HepG2 (cell line): ENCODE data around the gene NPR3. TPM values are rescaled to one million over a fixed set of nuclear protein-coding genes. Genes with fewer than 3 reads are reported as not detected.

Experiments
- ATAC-seq: fragments of 200-7000 bp; cut with Tn5 transposase; 3 replicates; pipeline ENCODE4 v1.9.1; 2020; ENCODE audit warnings: mild to moderate bottlenecking, moderate library complexity
- BruUV-seq: library from RNA; stranded (reverse); fragments of 400-500 nt; replicated peaks from 2 replicates; lab custom pipeline; 2021; lab: Mats Ljungman, UMichigan
- CTCF ChIA-PET: fragments of 300-600 bp; formaldehyde crosslinking; extraction: SDS; loops from one replicate; lab custom pipeline; 2021; ENCODE audit warnings: low total read pairs, inconsistent platforms, low intra/inter-chr PET ratio; lab: Yijun Ruan, JAX
- POLR2A ChIA-PET: fragments of 350-600 bp; sonication (Branson Sonifier 250); formaldehyde crosslinking; loops from one replicate; lab custom pipeline; 2020; ENCODE audit warnings: antibody characterized with exemption, inconsistent platforms; lab: Yijun Ruan, JAX
- DNase-seq: peaks from one replicate; pipeline ENCODE4 v3.0.0-alpha.2; 2015; ENCODE audit warnings: low spot score
- FAIRE-seq: peaks from 3 replicates; lab custom pipeline; 2011; peaks lifted over from hg19 to GRCh38; lab: Jason Lieb, UNC
- H2AFZ ChIP-seq: one replicate; pipeline ENCODE4 v1.6.1; 2011; ENCODE audit warnings: low read length, inconsistent platforms
- H3K27ac ChIP-seq: fragments of 300-600 bp; 3 replicates; pipeline ENCODE4 v1.8.0; 2011; ENCODE audit warnings: mixed run types, mild to moderate bottlenecking, mixed read lengths, low read length, inconsistent platforms; ENCODE audit not compliant: insufficient read depth; ENCODE audit errors: extremely low read length
- H3K27me3 ChIP-seq, 2 experiments: fragments of 200-600 bp in 1 of 2; 2 replicates in 1 of 2; 3 replicates in 1 of 2; pipeline versions ENCODE4 v1.6.0 to v1.8.0; 2011; ENCODE audit warnings: low read length in 2 of 2, mild to moderate bottlenecking in 2 of 2, moderate library complexity in 2 of 2, inconsistent platforms in 1 of 2; ENCODE audit not compliant: insufficient read depth in 2 of 2, control insufficient read depth in 1 of 2
- H3K36me3 ChIP-seq, 2 experiments: fragments of 200-600 bp in 1 of 2; replicated peaks in 1 of 2; 2 replicates in 1 of 2; 3 replicates in 1 of 2; pipeline versions ENCODE4 v1.5.1 to v1.8.0; 2011; ENCODE audit warnings: low read length in 2 of 2, inconsistent platforms in 1 of 2; ENCODE audit not compliant: insufficient read depth in 2 of 2, control insufficient read depth in 1 of 2
- H3K4me1 ChIP-seq: 2 replicates; pipeline ENCODE4 v1.5.1; 2012; ENCODE audit warnings: low read length, inconsistent platforms; ENCODE audit not compliant: insufficient read depth
- H3K4me2 ChIP-seq: 2 replicates; pipeline ENCODE4 v1.6.0; 2011; ENCODE audit warnings: low read depth, low read length, inconsistent platforms
- H3K4me3 ChIP-seq, 3 experiments: fragments of 200-600 bp in 1 of 3; sonication (generic), shearing (Covaris generic) in 1 of 3; replicated peaks in 1 of 3; 2 replicates each; pipeline ENCODE4 v1.5.1; 2011 to 2016; ENCODE audit warnings: low read length in 3 of 3, inconsistent platforms in 2 of 3, low read depth in 2 of 3, mild to moderate bottlenecking in 2 of 3, control low read depth in 1 of 3, mixed read lengths in 1 of 3; ENCODE audit not compliant: insufficient read depth in 1 of 3
- H3K79me2 ChIP-seq: one replicate; pipeline ENCODE4 v1.6.1; 2011; ENCODE audit warnings: low read length, inconsistent platforms; ENCODE audit not compliant: insufficient read depth
- H3K9ac ChIP-seq: 2 replicates; pipeline ENCODE4 v1.6.0; 2011; ENCODE audit warnings: mild to moderate bottlenecking, low read depth, low read length, inconsistent platforms; ENCODE audit not compliant: insufficient read depth
- H3K9me3 ChIP-seq: 2 replicates; pipeline ENCODE4 v1.5.1; 2012; ENCODE audit warnings: mild to moderate bottlenecking, low read length
- H4K20me1 ChIP-seq: 2 replicates; pipeline ENCODE4 v1.6.0; 2011; ENCODE audit warnings: inconsistent platforms, mild to moderate bottlenecking, low read length, moderate library complexity; ENCODE audit not compliant: insufficient read depth
- ATRX ChIP-seq: sonication (generic); formaldehyde crosslinking; IDR thresholded peaks from 2 replicates; pipeline ENCODE4 v1.4.0; 2020; ENCODE audit warnings: missing genetic modification reagents, borderline replicate concordance
- FOXM1 ChIP-seq: sonication (generic); formaldehyde crosslinking; IDR thresholded peaks from 2 replicates; pipeline ENCODE4 v1.5.0; 2020; ENCODE audit warnings: missing genetic modification reagents
- PHF20 ChIP-seq: sonication (generic); formaldehyde crosslinking; IDR thresholded peaks from 2 replicates; pipeline ENCODE4 v1.5.0; 2020; ENCODE audit warnings: mild to moderate bottlenecking, missing genetic modification reagents
- SCMH1 ChIP-seq: sonication (generic); formaldehyde crosslinking; IDR thresholded peaks from 2 replicates; pipeline ENCODE4 v1.9.0; 2021; ENCODE audit warnings: missing genetic modification reagents, mild to moderate bottlenecking, borderline replicate concordance
- SOX5 ChIP-seq: IDR thresholded peaks from 2 replicates; pipeline ENCODE4 v1.6.1; 2016; ENCODE audit warnings: borderline replicate concordance
- TGIF2 ChIP-seq: IDR thresholded peaks from 2 replicates; pipeline ENCODE4 v1.6.1; 2016; ENCODE audit warnings: control low read depth, missing compliant biosample characterization
- THYN1 ChIP-seq: sonication (generic); formaldehyde crosslinking; IDR thresholded peaks from 2 replicates; pipeline ENCODE4 v1.8.1; 2023; ENCODE audit warnings: low read depth, mild to moderate bottlenecking, moderate library complexity, missing genetic modification reagents, borderline replicate concordance
- ZNF225 ChIP-seq: sonication (generic); formaldehyde crosslinking; IDR thresholded peaks from 2 replicates; pipeline ENCODE4 v1.4.0; 2020; ENCODE audit warnings: mild to moderate bottlenecking, missing genetic modification reagents
- ZNF24 ChIP-seq: fragments of 450-650 bp; IDR thresholded peaks from 2 replicates; pipeline ENCODE4 v1.6.1; 2017; ENCODE audit warnings: antibody characterized with exemption, mild to moderate bottlenecking
- ZNF496 ChIP-seq: sonication (generic); formaldehyde crosslinking; IDR thresholded peaks from 2 replicates; pipeline ENCODE4 v1.8.1; 2023; ENCODE audit warnings: mild to moderate bottlenecking, moderate library complexity, missing genetic modification reagents; ENCODE audit not compliant: insufficient replicate concordance
- ZNF598 ChIP-seq: sonication (generic); formaldehyde crosslinking; IDR thresholded peaks from 2 replicates; pipeline ENCODE4 v1.5.1; 2020; ENCODE audit warnings: mild to moderate bottlenecking, missing genetic modification reagents, borderline replicate concordance
- WGBS: methylation state at CpG from one replicate; pipeline ENCODE4 v1.1.6; 2017; ENCODE audit warnings: low lambda C conversion rate; 5-methylcytosine and 5-hydroxymethylcytosine counted together
- in situ Hi-C: cut with HindIII; loops from 2 replicates; pipeline ENCODE4 v1.10.0; 2017; ENCODE audit warnings: low pct_unique_long_range_greater_than_20kb; ENCODE audit not compliant: extremely low pct_ligation_motif_present
- intact Hi-C: fragments of 100-400 bp; cut with micrococcal nuclease; formaldehyde crosslinking; loops from one replicate; pipeline ENCODE4 v1.10.0; 2022; ENCODE audit not compliant: unreplicated experiment
- polyA plus RNA-seq, 8 experiments: library from polyadenylated mRNA; depleted of rRNA in 3 of 8; stranded (reverse) in 7 of 8; unstranded in 1 of 8; fragments of >200 nt; fragmentation: Illumina TruSeq in 4 of 8; extraction: Trizol in 4 of 8; gene quantifications; 2 replicates each; pipeline versions ENCODE4 v1.2.1 to v1.2.3, GENCODE V29; 2011 to 2016; ENCODE audit warnings: low read depth in 4 of 8, missing spikeins in 1 of 8, mixed read lengths in 1 of 8; ENCODE audit not compliant: insufficient read depth in 1 of 8
- total RNA-seq, 5 experiments: library from RNA; depleted of rRNA; stranded (reverse); fragments of >200 nt; fragmentation: Illumina TruSeq; extraction: Trizol; gene quantifications; 2 replicates each; pipeline ENCODE4 v1.2.3, GENCODE V29; 2016; ENCODE audit warnings: low read depth in 1 of 5
- TF ChIP-seq, protein P1 (sequence below): sonication (generic); formaldehyde crosslinking; IDR thresholded peaks from 2 replicates; pipeline ENCODE4 v1.9.0; 2021; ENCODE audit warnings: missing genetic modification reagents, borderline replicate concordance
- TF ChIP-seq, protein P2 (sequence below): IDR thresholded peaks from 2 replicates; pipeline ENCODE4 v1.6.1; 2016; ENCODE audit warnings: low read depth, borderline replicate concordance
- TF ChIP-seq, protein P3 (sequence below): sonication (generic); formaldehyde crosslinking; IDR thresholded peaks from 2 replicates; pipeline ENCODE4 v1.4.0; 2020; ENCODE audit warnings: mild to moderate bottlenecking, missing genetic modification reagents

NPR3 gene
- total and polyA plus RNA-seq, 2 of the 13 experiments (the other 11 are each of a cell fraction or from before 2014, with no cell fraction given): 0.01 TPM; not detected in 1

DNA sequence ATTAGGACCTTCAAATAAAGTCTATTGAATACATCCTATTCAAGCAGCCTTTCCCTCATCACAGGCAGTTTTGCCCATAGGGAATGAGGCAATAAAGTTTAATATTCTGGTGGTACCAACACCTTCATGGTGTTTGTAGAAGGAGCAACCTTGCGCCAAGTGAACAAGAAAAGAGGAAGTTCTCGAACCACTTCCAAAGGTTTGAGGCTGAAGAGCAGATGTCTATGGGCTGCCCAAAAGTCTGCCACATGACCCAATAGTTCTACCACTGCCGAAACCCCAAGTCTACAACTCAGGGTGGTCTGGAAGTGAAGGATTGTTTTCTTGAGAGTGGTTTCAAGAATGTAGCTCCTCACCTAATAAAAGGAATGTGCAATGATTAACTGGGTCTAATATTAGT, 123.1 kb downstream of the NPR3 start:
- Histone ChIP-seq H3K27ac (no peak overlapping the region), H3K9ac (no peak overlapping the region), H3K79me2 (no peaks in the 10 kb centered on the region), H2AFZ (no peak overlapping the region), H3K36me3 (no peaks in the 10 kb centered on the region), H4K20me1 (no peaks in the 10 kb centered on the region), H3K4me2 (no peak overlapping the region), H3K4me3 (no peak overlapping the region), H3K9me3 (no peaks in the 10 kb centered on the region), H3K27me3 (no peaks in the 10 kb centered on the region), H3K4me1 (no peaks in the 10 kb centered on the region)
- no peak for DNase-seq
- ATAC-seq: no peak
- intact Hi-C loops (no loop called here), in situ Hi-C loops (no loop called here)
- POLR2A ChIA-PET: no interaction called here
- WGBS: 31% methylated on average over 3 of the region's 3 CpGs
- TF ChIP-seq, protein P1, sequence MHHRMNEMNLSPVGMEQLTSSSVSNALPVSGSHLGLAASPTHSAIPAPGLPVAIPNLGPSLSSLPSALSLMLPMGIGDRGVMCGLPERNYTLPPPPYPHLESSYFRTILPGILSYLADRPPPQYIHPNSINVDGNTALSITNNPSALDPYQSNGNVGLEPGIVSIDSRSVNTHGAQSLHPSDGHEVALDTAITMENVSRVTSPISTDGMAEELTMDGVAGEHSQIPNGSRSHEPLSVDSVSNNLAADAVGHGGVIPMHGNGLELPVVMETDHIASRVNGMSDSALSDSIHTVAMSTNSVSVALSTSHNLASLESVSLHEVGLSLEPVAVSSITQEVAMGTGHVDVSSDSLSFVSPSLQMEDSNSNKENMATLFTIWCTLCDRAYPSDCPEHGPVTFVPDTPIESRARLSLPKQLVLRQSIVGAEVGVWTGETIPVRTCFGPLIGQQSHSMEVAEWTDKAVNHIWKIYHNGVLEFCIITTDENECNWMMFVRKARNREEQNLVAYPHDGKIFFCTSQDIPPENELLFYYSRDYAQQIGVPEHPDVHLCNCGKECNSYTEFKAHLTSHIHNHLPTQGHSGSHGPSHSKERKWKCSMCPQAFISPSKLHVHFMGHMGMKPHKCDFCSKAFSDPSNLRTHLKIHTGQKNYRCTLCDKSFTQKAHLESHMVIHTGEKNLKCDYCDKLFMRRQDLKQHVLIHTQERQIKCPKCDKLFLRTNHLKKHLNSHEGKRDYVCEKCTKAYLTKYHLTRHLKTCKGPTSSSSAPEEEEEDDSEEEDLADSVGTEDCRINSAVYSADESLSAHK (CRISPR knock-in tag): no peak
- CTCF ChIA-PET: no interaction called here
- FAIRE-seq: no peak
- no TSS peak for BruUV-seq

DNA sequence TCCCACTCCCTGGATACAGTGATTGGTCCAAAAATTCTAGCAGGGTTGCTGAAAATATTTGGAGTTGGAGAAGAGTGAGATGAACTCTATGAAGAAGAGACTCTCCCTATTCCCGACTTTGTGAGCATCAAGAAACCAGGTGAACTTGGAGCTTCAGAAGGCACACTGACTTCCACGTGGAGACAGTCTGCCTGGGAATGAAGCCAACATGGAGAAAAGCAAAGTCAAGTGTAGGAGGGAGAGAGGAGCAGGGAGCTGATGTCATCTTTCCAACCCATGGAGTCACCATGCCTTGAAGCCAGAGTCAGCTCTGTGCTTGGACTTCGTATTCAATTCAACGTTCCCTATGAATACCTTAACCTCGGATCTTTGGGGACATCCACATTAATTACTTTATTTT, 125.1 kb downstream of the NPR3 start:
- Histone ChIP-seq H2AFZ (no peak overlapping the region), H3K36me3 (no peaks in the 10 kb centered on the region), H3K79me2 (no peaks in the 10 kb centered on the region), H3K9me3 (no peaks in the 10 kb centered on the region), H3K27ac (no peak overlapping the region), H3K4me2 (no peak overlapping the region), H3K9ac (no peak overlapping the region), H3K4me1 (no peaks in the 10 kb centered on the region), H3K4me3 (no peak overlapping the region), H3K27me3 (no peaks in the 10 kb centered on the region), H4K20me1 (no peaks in the 10 kb centered on the region)
- FAIRE-seq: no peak
- no peak for ATAC-seq
- in situ Hi-C loops: no loop called here
- ChIA-PET CTCF (no interaction called here), POLR2A (no interaction called here)
- WGBS: 31% methylated on average over 5 of the region's 5 CpGs
- BruUV-seq: no TSS peak
- no peak for DNase-seq
- intact Hi-C loops: no loop called here
- TF ChIP-seq ZNF24 (no peak), ATRX (CRISPR knock-in tag) (no peak), PHF20 (CRISPR knock-in tag) (no peak), ZNF496 (CRISPR knock-in tag) (no peak), TGIF2 (CRISPR knock-in tag) (no peak), THYN1 (no peak), ZNF225 (no peak), SCMH1 (CRISPR knock-in tag) (no peak), SOX5 (CRISPR knock-in tag) (no peak), ZNF598 (CRISPR knock-in tag) (no peak), FOXM1 (CRISPR knock-in tag) (no peak)
- TF ChIP-seq, protein P2, sequence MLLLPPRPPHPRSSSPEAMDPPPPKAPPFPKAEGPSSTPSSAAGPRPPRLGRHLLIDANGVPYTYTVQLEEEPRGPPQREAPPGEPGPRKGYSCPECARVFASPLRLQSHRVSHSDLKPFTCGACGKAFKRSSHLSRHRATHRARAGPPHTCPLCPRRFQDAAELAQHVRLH (CRISPR knock-in tag): no peak
- TF ChIP-seq, protein P3, sequence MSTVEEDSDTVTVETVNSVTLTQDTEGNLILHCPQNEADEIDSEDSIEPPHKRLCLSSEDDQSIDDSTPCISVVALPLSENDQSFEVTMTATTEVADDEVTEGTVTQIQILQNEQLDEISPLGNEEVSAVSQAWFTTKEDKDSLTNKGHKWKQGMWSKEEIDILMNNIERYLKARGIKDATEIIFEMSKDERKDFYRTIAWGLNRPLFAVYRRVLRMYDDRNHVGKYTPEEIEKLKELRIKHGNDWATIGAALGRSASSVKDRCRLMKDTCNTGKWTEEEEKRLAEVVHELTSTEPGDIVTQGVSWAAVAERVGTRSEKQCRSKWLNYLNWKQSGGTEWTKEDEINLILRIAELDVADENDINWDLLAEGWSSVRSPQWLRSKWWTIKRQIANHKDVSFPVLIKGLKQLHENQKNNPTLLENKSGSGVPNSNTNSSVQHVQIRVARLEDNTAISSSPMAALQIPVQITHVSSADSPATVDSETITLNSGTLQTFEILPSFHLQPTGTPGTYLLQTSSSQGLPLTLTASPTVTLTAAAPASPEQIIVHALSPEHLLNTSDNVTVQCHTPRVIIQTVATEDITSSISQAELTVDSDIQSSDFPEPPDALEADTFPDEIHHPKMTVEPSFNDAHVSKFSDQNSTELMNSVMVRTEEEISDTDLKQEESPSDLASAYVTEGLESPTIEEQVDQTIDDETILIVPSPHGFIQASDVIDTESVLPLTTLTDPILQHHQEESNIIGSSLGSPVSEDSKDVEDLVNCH: no peak
